ENCODE data around the gene NUDT17.

Gene NUDT17

GRCh38 chr1:145891587-145892485 lies 46.4 kb downstream of the NUDT17 start:
- peak; percentile 95 for DNase-seq

- DNase-seq, result peak; percentile 10
Measured at GRCh38 chr1:145892486-145893087, 47.2 kb downstream of the NUDT17 start.

- DNase-seq, result no peak
Measured at GRCh38 chr1:145893306-145894055, 48.1 kb downstream of the NUDT17 start.

GRCh38 chr1:145895471-145895870 lies 50.0 kb downstream of the NUDT17 start:
- DNase-seq, result no peak

- no peak for DNase-seq
Measured at GRCh38 chr1:145897969-145898368, 52.5 kb downstream of the NUDT17 start.
